HCT116 (cell line): ENCODE measurements around the gene ERLEC1. TPM values are rescaled to one million over a fixed set of nuclear protein-coding genes. Genes with fewer than 3 reads are reported as not detected.

Experiments used
- ATAC-seq: fragments of 200-7000 bp; cut with Tn5 transposase; 2 replicates; pipeline ENCODE4 v1.9.1; 2020; ENCODE audit warnings: mild to moderate bottlenecking, moderate library complexity
- BruUV-seq: library from RNA; stranded (reverse); fragments of 400-500 nt; replicated peaks from 2 replicates; lab custom pipeline; 2021; lab: Mats Ljungman, UMichigan
- CTCF ChIA-PET: fragments of 300-600 bp; sonication (Branson Sonifier 250); formaldehyde crosslinking; loops from one replicate; lab custom pipeline; 2021; ENCODE audit warnings: antibody characterized with exemption; lab: Charles Lee
- POLR2A ChIA-PET: fragments of 300-600, 350-600 bp; sonication (Branson Sonifier 250); formaldehyde crosslinking; loops from one replicate; lab custom pipeline; 2021; ENCODE audit warnings: antibody characterized with exemption; lab: Charles Lee
- RAD21 ChIA-PET, 2 experiments: fragments of 300-600 bp; sonication (Branson Sonifier 250); formaldehyde crosslinking; loops; one replicate each; lab custom pipeline; 2023; ENCODE audit warnings: low total read pairs in 2 of 2; ENCODE audit not compliant: uncharacterized antibody in 2 of 2, unreplicated experiment in 2 of 2, low non-redundant PET in 1 of 2; lab: Charles Lee
- DNase-seq: peaks from one replicate; pipeline ENCODE4 v3.0.0-alpha.2; 2010; ENCODE audit warnings: low read depth, low spot score
- H2AFZ ChIP-seq: fragments of 200-600 bp; shearing (Covaris generic), sonication (generic); 2 replicates; pipeline ENCODE4 v1.6.1; 2017; ENCODE audit warnings: low read depth, mixed run types, mixed read lengths, antibody characterized with exemption, low read length; ENCODE audit not compliant: poor library complexity, severe bottlenecking
- H3K27ac ChIP-seq: 2 replicates; pipeline ENCODE4 v1.5.1; 2012; ENCODE audit warnings: low read depth, low read length
- H3K27me3 ChIP-seq: fragments of 200-600 bp; sonication (generic); 2 replicates; pipeline ENCODE4 v1.6.1; 2016; ENCODE audit warnings: mixed run types, low read length, mixed read lengths; ENCODE audit not compliant: insufficient read depth
- H3K36me3 ChIP-seq, 2 experiments: fragments of 200-500 bp in 1 of 2; fragments of 200-600 bp in 1 of 2; sonication (Bioruptor generic) in 1 of 2; sonication (generic) in 1 of 2; 2 replicates each; pipeline versions ENCODE4 v1.5.1 to v1.6.1; 2014 to 2016; ENCODE audit warnings: low read length in 2 of 2, inconsistent platforms in 1 of 2, mixed read lengths in 1 of 2, mixed run types in 1 of 2; ENCODE audit not compliant: insufficient read depth in 2 of 2, control insufficient read depth in 1 of 2
- H3K4me1 ChIP-seq, 2 experiments: fragments of 200-600 bp in 1 of 2; sonication (generic) in 1 of 2; 2 replicates each; pipeline versions ENCODE4 v1.5.1 to v1.6.1; 2012 to 2017; ENCODE audit warnings: low read length in 2 of 2, inconsistent platforms in 1 of 2, mild to moderate bottlenecking in 1 of 2, mixed read lengths in 1 of 2, mixed run types in 1 of 2, moderate library complexity in 1 of 2; ENCODE audit not compliant: insufficient read depth in 2 of 2, control insufficient read depth in 1 of 2
- H3K4me2 ChIP-seq: fragments of 200-600 bp; sonication (generic); 2 replicates; pipeline ENCODE4 v1.6.1; 2017; ENCODE audit warnings: mixed run types, low read length, mixed read lengths
- H3K4me3 ChIP-seq, 2 experiments: fragments of 200-600 bp in 1 of 2; sonication (generic) in 1 of 2; replicated peaks in 1 of 2; 2 replicates each; pipeline ENCODE4 v1.5.1; 2011 to 2016; ENCODE audit warnings: low read length in 2 of 2, control low read depth in 1 of 2, low read depth in 1 of 2, mild to moderate bottlenecking in 1 of 2, mixed read lengths in 1 of 2, mixed run types in 1 of 2
- H3K79me2 ChIP-seq: fragments of 200-600 bp; sonication (generic); 2 replicates; pipeline ENCODE4 v1.6.1; 2017; ENCODE audit warnings: mild to moderate bottlenecking, mixed run types, low read length, moderate library complexity, mixed read lengths; ENCODE audit not compliant: insufficient read depth
- H3K9ac ChIP-seq: fragments of 200-600 bp; sonication (generic); 2 replicates; pipeline ENCODE4 v1.6.1; 2016; ENCODE audit warnings: low read length, mixed read lengths
- H3K9me2 ChIP-seq: fragments of 200-600 bp; sonication (generic), shearing (Covaris generic); 2 replicates; pipeline ENCODE4 v1.6.1; 2017; ENCODE audit warnings: mixed run types, mild to moderate bottlenecking, moderate library complexity; ENCODE audit not compliant: insufficient read depth
- H3K9me3 ChIP-seq, 2 experiments: fragments of 200-500 bp in 1 of 2; fragments of 200-600 bp in 1 of 2; sonication (Bioruptor generic) in 1 of 2; sonication (generic) in 1 of 2; 2 replicates each; pipeline ENCODE4 v1.6.1; 2014 to 2017; ENCODE audit warnings: low read length in 2 of 2, mixed read lengths in 2 of 2, inconsistent platforms in 1 of 2, low read depth in 1 of 2, mild to moderate bottlenecking in 1 of 2, mixed run types in 1 of 2, moderate library complexity in 1 of 2; ENCODE audit not compliant: control insufficient read depth in 1 of 2, insufficient read depth in 1 of 2
- H4K20me1 ChIP-seq: fragments of 200-600 bp; sonication (generic), shearing (Covaris generic); 2 replicates; pipeline ENCODE4 v1.6.1; 2017; ENCODE audit warnings: mixed run types, mild to moderate bottlenecking, moderate library complexity; ENCODE audit not compliant: insufficient read depth
- CBX3 ChIP-seq: IDR thresholded peaks from 2 replicates; pipeline ENCODE4 v1.6.1; 2012; ENCODE audit warnings: low read depth
- EGR1 ChIP-seq: IDR thresholded peaks from 2 replicates; pipeline ENCODE4 v1.6.1; 2012; ENCODE audit warnings: low read depth
- EZH2 ChIP-seq: fragments of 200-600 bp; sonication (generic); IDR thresholded peaks from 2 replicates; pipeline ENCODE4 v1.6.1; 2017; ENCODE audit warnings: antibody characterized with exemption, mixed run types
- EZH2phosphoT487 ChIP-seq: fragments of 200-600 bp; IDR thresholded peaks from 2 replicates; pipeline ENCODE4 v1.6.1; 2018; ENCODE audit warnings: antibody characterized with exemption, borderline replicate concordance
- JUND ChIP-seq: IDR thresholded peaks from 2 replicates; pipeline ENCODE4 v1.6.1; 2012
- POLR2A ChIP-seq: IDR thresholded peaks from 2 replicates; pipeline ENCODE4 v1.7.0; 2011; ENCODE audit warnings: borderline replicate concordance; ENCODE audit not compliant: insufficient read depth, insufficient read length; ENCODE audit errors: extremely low read depth
- RAD21 ChIP-seq: IDR thresholded peaks from 2 replicates; pipeline ENCODE4 v1.6.1; 2012; ENCODE audit warnings: low read depth, mild to moderate bottlenecking
- SIN3A ChIP-seq: IDR thresholded peaks from 2 replicates; pipeline ENCODE4 v1.6.1; 2012; ENCODE audit warnings: low read depth
- SP1 ChIP-seq: IDR thresholded peaks from 2 replicates; pipeline ENCODE4 v1.6.1; 2012; ENCODE audit warnings: low read depth
- TCF7L2 ChIP-seq: IDR thresholded peaks from 2 replicates; pipeline ENCODE4 v1.7.0; 2011; ENCODE audit warnings: borderline replicate concordance, inconsistent platforms; ENCODE audit not compliant: insufficient read depth, insufficient read length; ENCODE audit errors: extremely low read depth
- ZFX ChIP-seq: fragments of 450-650 bp; IDR thresholded peaks from 2 replicates; pipeline ENCODE4 v1.6.1; 2017
- ZNF274 ChIP-seq: fragments of 200-500 bp; sonication (Bioruptor generic); IDR thresholded peaks from 2 replicates; pipeline ENCODE4 v1.6.1; 2014; ENCODE audit warnings: mild to moderate bottlenecking, low read depth, low read length, inconsistent platforms
- intact Hi-C: fragments of 100-400 bp; cut with micrococcal nuclease; formaldehyde crosslinking; loops from 2 replicates; pipeline ENCODE4 v1.10.0; 2022
- total RNA-seq: library from RNA; stranded (reverse); gene quantifications from one replicate; pipeline ENCODE4 v1.2.1, GENCODE V29; 2021; ENCODE audit not compliant: unreplicated experiment
- TF ChIP-seq, protein P1 (sequence below): IDR thresholded peaks from 2 replicates; pipeline ENCODE4 v1.6.1; 2012; ENCODE audit warnings: low read depth
- TF ChIP-seq, protein P2 (sequence below): IDR thresholded peaks from 2 replicates; pipeline ENCODE4 v1.6.1; 2012
- TF ChIP-seq, protein P3 (sequence below), 3 experiments: fragments of 200-600 bp in 1 of 3; sonication (generic) in 1 of 3; IDR thresholded peaks in 2 of 3; conservative IDR thresholded peaks in 1 of 3; 2 replicates each; pipeline ENCODE4 v1.5.1; 2012 to 2017; ENCODE audit warnings: low read depth in 2 of 3, low read length in 2 of 3, antibody characterized with exemption in 1 of 3, borderline replicate concordance in 1 of 3, control low read depth in 1 of 3, mild to moderate bottlenecking in 1 of 3, mixed read lengths in 1 of 3, mixed run types in 1 of 3, moderate library complexity in 1 of 3; ENCODE audit not compliant: insufficient read depth in 1 of 3
- TF ChIP-seq, protein P4 (sequence below): IDR thresholded peaks from 2 replicates; pipeline ENCODE4 v1.6.1; 2012
- TF ChIP-seq, protein P5 (sequence below): IDR thresholded peaks from 2 replicates; pipeline ENCODE4 v1.6.1; 2011; ENCODE audit warnings: mild to moderate bottlenecking, low read length, moderate library complexity; ENCODE audit not compliant: insufficient replicate concordance; ENCODE audit errors: extremely low read depth

ERLEC1 gene
- total RNA-seq, 1 experiment from 2014 or later, result 26.9 TPM

DNA sequence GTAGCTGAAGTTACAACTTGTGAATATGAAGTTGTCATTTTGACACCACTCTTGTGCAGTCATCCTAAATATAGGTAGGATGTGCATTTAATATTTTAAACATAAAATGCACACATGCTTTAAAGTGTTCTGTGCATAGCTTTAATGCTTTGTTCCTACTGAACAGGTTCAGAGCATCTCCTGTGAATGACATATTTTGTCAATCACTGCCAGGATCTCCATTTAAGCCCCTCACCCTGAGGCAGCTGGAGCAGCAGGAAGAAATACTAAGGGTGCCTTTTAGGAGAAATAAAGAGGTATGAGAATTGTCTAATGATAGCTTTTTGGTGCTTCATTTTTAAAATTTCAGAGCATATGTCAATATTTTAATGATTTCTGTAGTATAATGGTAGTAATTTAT, 14.7 kb downstream of the ERLEC1 start:
- H3K9me2 ChIP-seq, result no peaks in the 10 kb centered on the region
- no peak overlapping the region for H3K4me3 ChIP-seq
- POLR2A ChIA-PET, result no interaction called here
- no peaks in the 10 kb centered on the region for H3K4me1 ChIP-seq
- no peak overlapping the region for H2AFZ ChIP-seq
- no peaks in the 10 kb centered on the region for H4K20me1 ChIP-seq
- no peaks in the 10 kb centered on the region for H3K27me3 ChIP-seq
- peaks cover 0 to 14% of the 10 kb centered on the region in 2 experiments; a peak in 2 of 4 replicates for H3K36me3 ChIP-seq
- no TSS peak for BruUV-seq
- CTCF ChIA-PET, result no interaction called here
- intact Hi-C loops, result no loop called here
- DNase-seq (no peak), ATAC-seq (no peak)
- TF ChIP-seq TCF7L2, result no peak
- TF ChIP-seq SIN3A, result no peak
- TF ChIP-seq, protein P1, sequence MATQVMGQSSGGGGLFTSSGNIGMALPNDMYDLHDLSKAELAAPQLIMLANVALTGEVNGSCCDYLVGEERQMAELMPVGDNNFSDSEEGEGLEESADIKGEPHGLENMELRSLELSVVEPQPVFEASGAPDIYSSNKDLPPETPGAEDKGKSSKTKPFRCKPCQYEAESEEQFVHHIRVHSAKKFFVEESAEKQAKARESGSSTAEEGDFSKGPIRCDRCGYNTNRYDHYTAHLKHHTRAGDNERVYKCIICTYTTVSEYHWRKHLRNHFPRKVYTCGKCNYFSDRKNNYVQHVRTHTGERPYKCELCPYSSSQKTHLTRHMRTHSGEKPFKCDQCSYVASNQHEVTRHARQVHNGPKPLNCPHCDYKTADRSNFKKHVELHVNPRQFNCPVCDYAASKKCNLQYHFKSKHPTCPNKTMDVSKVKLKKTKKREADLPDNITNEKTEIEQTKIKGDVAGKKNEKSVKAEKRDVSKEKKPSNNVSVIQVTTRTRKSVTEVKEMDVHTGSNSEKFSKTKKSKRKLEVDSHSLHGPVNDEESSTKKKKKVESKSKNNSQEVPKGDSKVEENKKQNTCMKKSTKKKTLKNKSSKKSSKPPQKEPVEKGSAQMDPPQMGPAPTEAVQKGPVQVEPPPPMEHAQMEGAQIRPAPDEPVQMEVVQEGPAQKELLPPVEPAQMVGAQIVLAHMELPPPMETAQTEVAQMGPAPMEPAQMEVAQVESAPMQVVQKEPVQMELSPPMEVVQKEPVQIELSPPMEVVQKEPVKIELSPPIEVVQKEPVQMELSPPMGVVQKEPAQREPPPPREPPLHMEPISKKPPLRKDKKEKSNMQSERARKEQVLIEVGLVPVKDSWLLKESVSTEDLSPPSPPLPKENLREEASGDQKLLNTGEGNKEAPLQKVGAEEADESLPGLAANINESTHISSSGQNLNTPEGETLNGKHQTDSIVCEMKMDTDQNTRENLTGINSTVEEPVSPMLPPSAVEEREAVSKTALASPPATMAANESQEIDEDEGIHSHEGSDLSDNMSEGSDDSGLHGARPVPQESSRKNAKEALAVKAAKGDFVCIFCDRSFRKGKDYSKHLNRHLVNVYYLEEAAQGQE, result no peak
- no peak for TF ChIP-seq EZH2phosphoT487
- TF ChIP-seq, protein P2, sequence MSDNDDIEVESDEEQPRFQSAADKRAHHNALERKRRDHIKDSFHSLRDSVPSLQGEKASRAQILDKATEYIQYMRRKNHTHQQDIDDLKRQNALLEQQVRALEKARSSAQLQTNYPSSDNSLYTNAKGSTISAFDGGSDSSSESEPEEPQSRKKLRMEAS, result no peak
- no peak for TF ChIP-seq EZH2
- no peak for TF ChIP-seq CBX3
- TF ChIP-seq, protein P3, sequence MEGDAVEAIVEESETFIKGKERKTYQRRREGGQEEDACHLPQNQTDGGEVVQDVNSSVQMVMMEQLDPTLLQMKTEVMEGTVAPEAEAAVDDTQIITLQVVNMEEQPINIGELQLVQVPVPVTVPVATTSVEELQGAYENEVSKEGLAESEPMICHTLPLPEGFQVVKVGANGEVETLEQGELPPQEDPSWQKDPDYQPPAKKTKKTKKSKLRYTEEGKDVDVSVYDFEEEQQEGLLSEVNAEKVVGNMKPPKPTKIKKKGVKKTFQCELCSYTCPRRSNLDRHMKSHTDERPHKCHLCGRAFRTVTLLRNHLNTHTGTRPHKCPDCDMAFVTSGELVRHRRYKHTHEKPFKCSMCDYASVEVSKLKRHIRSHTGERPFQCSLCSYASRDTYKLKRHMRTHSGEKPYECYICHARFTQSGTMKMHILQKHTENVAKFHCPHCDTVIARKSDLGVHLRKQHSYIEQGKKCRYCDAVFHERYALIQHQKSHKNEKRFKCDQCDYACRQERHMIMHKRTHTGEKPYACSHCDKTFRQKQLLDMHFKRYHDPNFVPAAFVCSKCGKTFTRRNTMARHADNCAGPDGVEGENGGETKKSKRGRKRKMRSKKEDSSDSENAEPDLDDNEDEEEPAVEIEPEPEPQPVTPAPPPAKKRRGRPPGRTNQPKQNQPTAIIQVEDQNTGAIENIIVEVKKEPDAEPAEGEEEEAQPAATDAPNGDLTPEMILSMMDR (IDR thresholded peaks at IDR 0.05 in 2 of 3, conservative IDR thresholded peaks at IDR 0.05 in 1 of 3; ENCODE audit: borderline replicate concordance in 1 of 3, insufficient read depth in 1 of 3, low read depth in 2 of 3, low read length in 2 of 3), result no peak
- no peak for TF ChIP-seq ZFX
- TF ChIP-seq ZNF274, result no peak
- TF ChIP-seq, protein P4, sequence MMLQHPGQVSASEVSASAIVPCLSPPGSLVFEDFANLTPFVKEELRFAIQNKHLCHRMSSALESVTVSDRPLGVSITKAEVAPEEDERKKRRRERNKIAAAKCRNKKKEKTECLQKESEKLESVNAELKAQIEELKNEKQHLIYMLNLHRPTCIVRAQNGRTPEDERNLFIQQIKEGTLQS, result no peak
- no peak for TF ChIP-seq JUND
- TF ChIP-seq, protein P5, sequence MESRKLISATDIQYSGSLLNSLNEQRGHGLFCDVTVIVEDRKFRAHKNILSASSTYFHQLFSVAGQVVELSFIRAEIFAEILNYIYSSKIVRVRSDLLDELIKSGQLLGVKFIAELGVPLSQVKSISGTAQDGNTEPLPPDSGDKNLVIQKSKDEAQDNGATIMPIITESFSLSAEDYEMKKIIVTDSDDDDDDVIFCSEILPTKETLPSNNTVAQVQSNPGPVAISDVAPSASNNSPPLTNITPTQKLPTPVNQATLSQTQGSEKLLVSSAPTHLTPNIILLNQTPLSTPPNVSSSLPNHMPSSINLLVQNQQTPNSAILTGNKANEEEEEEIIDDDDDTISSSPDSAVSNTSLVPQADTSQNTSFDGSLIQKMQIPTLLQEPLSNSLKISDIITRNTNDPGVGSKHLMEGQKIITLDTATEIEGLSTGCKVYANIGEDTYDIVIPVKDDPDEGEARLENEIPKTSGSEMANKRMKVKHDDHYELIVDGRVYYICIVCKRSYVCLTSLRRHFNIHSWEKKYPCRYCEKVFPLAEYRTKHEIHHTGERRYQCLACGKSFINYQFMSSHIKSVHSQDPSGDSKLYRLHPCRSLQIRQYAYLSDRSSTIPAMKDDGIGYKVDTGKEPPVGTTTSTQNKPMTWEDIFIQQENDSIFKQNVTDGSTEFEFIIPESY, result no peak
- TF ChIP-seq RAD21, result no peak
- no peak for TF ChIP-seq SP1
- TF ChIP-seq POLR2A, result no peak
- no peak for TF ChIP-seq EGR1
- no peaks in the 10 kb centered on the region for H3K9me3 ChIP-seq
- RAD21 ChIA-PET, result no interaction called here
- no peak overlapping the region for H3K9ac ChIP-seq
- no peak overlapping the region for H3K4me2 ChIP-seq
- H3K79me2 ChIP-seq, result no peaks in the 10 kb centered on the region
- no peak overlapping the region for H3K27ac ChIP-seq
